SK-N-SH (cell line): ENCODE results near the gene KDM4C.

Source experiments
- JUND ChIP-seq: IDR thresholded peaks from 2 replicates; pipeline ENCODE4 v1.4.0; 2012
- TEAD4 ChIP-seq: IDR thresholded peaks from 2 replicates; pipeline ENCODE4 v1.4.0; 2012; ENCODE audit warnings: mild to moderate bottlenecking, borderline replicate concordance; ENCODE audit not compliant: insufficient read depth
- TF ChIP-seq, protein P1 (sequence below): fragments of 150-350 bp; IDR thresholded peaks from 2 replicates; pipeline ENCODE4 v1.6.1; 2016; ENCODE audit warnings: mild to moderate bottlenecking, low read depth, low read length
- TF ChIP-seq, protein P2 (sequence below): fragments of 200-600 bp; sonication (generic); IDR thresholded peaks from 2 replicates; pipeline ENCODE4 v1.6.1; 2017; ENCODE audit warnings: antibody characterized with exemption, mild to moderate bottlenecking, moderate library complexity

DNA sequence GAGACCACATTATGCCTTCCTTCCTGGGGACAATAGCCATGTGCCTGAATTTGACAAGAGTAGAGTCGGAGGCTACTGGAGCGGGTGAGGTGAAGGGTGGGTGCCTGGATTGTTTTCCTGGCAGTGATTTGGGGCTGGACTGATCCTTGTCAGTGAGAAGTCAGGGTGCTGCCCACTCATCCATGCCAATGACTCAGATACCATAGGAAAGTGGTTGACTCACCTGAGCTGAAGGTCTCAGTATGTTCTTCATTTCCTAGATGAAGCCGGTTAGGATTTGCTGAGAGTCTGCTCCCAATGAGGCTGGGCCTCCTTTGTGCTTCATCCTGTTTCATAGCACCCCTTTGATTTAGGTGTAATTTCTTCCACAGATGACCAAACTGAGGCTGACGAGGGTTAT, 366.0 kb downstream of the KDM4C start:
- TF ChIP-seq TEAD4 (no peak), JUND (no peak)
- TF ChIP-seq, protein P1, sequence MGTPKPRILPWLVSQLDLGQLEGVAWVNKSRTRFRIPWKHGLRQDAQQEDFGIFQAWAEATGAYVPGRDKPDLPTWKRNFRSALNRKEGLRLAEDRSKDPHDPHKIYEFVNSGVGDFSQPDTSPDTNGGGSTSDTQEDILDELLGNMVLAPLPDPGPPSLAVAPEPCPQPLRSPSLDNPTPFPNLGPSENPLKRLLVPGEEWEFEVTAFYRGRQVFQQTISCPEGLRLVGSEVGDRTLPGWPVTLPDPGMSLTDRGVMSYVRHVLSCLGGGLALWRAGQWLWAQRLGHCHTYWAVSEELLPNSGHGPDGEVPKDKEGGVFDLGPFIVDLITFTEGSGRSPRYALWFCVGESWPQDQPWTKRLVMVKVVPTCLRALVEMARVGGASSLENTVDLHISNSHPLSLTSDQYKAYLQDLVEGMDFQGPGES, result no peak
- TF ChIP-seq, protein P2, sequence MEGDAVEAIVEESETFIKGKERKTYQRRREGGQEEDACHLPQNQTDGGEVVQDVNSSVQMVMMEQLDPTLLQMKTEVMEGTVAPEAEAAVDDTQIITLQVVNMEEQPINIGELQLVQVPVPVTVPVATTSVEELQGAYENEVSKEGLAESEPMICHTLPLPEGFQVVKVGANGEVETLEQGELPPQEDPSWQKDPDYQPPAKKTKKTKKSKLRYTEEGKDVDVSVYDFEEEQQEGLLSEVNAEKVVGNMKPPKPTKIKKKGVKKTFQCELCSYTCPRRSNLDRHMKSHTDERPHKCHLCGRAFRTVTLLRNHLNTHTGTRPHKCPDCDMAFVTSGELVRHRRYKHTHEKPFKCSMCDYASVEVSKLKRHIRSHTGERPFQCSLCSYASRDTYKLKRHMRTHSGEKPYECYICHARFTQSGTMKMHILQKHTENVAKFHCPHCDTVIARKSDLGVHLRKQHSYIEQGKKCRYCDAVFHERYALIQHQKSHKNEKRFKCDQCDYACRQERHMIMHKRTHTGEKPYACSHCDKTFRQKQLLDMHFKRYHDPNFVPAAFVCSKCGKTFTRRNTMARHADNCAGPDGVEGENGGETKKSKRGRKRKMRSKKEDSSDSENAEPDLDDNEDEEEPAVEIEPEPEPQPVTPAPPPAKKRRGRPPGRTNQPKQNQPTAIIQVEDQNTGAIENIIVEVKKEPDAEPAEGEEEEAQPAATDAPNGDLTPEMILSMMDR, result no peak
